HG03520 (cell line): ENCODE data around the gene EXO1.
"Not testable (repeated sequence)": the region's sequence is repeated elsewhere in the genome, so short reads cannot be mapped to it uniquely, and the experiment has no call there.

Experiments
- ATAC-seq: cut with Tn5 transposase; IDR thresholded peaks from one replicate; pipeline ENCODE4 v1.9.1; 2021; ENCODE audit warnings: mild to moderate bottlenecking, moderate library complexity; ENCODE audit not compliant: unreplicated experiment

The EXO1 gene

GRCh38 chr1:241847796-241848685 is at the start of gene EXO1:
Gene EXO1, plus strand, starts transcription at chr1:241848204. Its CDS starts 2,222 bp downstream, at chr1:241850426.
- peak; percentile 95 for ATAC-seq

DNA sequence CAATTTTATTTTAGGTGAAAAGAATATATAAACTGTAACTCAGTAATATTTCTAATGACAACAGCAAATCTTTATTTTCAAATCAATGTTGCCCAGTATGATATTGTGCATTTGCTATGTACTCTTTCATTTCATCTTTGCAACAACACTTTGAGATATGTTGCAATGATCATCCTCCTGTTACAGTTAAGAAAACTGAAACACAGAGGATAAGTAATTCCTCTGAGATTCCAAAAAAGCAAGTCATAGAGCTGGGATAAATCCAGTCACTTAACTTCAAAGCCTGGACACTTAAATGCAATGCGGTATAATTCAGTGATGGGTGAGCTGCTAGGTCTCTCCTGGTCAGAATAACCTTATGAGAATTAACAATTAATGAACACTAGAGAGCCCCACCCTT is 48.6 kb upstream of the EXO1 start:
- ATAC-seq, result no peak

GRCh38 chr1:241800640-241801039 is 47.4 kb upstream of the EXO1 start:
- no peak for ATAC-seq

GRCh38 chr1:241802863-241803262 is 45.1 kb upstream of the EXO1 start:
- ATAC-seq, result no peak

DNA sequence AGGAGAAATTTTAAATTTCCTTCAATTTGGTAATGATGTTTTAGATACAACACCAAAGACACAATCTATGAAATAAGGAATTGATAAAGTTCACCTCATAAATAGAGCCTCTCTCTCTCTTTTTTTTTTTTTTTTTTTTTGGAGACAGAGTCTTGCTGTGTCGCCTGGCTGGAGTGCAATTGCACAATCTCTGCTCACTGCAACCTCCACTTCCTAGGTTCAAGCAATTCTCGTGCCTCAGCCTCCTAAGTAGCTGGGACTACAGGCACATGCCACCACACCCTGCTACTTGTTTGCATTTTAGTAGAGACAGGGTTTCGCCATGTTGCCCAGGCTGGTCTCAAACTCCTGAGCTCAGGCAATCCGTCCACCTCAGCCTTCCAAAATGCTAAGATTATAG is 43.3 kb upstream of the EXO1 start:
- ATAC-seq, result not testable (repeated sequence)

DNA sequence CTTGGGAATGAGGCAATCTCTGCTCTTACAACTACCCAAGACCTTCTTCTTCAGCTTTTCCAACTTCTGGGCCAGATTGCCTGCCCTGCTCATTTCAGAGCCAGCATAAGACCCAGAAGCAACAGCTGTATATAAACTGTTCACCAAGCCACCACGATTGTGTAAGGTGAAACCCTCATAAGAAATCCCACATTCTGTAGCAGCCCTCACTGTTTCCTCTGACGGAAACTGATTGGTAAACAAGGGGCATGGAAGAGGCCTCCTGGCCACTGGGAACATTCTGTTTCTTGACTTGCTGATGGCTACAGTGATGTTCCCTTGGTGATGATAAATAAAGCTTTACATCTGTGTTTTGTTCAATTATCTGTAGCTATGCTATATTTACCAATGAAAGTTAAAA is 39.7 kb upstream of the EXO1 start:
- ATAC-seq, result no peak

DNA sequence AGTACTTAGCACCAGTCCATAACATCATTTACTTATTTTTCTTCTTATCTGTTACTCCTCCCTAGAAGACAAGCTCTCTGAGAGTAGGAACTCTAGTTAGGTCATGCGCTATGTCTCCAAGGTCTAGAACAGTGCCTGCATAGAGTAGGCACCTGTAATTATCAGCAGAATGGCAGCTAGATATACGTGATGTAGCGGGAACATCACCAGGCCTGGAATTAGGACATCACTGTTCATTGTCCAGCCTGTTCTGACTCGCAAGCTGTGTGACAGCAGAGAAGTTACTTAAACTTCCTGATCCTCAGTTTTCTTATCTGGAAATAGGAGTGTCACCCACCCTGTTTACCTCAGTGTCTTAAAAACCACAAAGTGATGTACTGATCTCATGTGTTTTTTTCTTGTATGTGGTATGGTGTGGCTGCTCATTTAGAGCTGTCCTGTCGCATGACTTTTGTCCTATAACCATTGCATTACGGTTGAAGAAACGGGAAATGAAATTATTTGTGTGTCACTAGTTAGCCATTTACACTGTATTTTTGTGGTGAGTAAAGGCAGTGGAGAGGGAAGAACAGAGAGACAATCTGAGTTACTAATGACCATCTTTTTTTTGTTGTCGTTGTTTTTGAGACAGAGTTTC is 37.1 kb upstream of the EXO1 start:
- ATAC-seq, result no peak

DNA sequence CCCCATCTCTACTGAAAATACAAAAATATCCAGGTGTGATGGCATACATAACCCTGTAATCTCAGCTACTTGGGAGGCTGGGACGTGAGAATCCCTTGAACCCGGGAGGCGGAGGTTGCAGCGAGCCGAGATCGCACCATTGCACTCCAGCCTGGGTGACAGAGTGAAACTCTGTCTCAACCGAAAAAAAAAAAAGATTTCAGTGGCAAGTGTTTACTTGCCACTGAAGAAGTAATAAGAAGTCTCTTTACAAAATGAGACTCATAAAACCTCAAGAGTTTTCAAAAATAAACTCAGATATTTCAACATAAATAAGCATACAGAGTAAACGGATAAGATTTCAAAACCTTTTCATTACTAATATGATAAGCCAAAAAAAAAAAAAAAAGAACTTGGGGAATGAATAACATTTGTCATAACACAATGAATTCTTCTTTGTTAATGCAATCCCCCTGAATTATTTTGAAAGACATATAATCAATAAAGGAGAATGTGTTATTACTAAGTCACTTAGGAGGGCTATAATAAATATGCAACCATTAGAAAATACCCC is 34.2 kb upstream of the EXO1 start:
- no peak for ATAC-seq

DNA sequence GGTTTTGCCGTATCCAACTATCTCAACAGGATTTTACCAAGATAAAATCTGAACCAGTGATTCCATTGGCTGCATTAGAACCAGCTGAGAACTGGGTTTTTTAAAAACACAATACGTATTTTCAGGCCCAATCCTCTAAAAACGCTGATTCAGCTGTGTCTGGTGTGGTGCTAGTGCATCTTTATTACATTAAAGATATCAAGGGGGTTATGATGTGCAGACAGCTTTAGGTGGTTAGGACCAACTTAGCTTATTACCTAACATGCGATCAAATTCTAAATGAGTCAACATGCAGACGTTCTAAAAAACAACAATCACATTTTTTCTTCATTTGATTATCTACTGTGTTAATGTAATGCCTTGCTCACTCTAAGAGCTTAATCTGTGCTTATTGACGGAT is 32.0 kb upstream of the EXO1 start:
- no peak for ATAC-seq

- no peak for ATAC-seq
Measured at GRCh38 chr1:241817331-241817792, 30.6 kb upstream of the EXO1 start.

- ATAC-seq, result no peak
Measured at GRCh38 chr1:241817956-241818612, 29.9 kb upstream of the EXO1 start.

- no peak for ATAC-seq
Measured at GRCh38 chr1:241819340-241819866, 28.6 kb upstream of the EXO1 start.

DNA sequence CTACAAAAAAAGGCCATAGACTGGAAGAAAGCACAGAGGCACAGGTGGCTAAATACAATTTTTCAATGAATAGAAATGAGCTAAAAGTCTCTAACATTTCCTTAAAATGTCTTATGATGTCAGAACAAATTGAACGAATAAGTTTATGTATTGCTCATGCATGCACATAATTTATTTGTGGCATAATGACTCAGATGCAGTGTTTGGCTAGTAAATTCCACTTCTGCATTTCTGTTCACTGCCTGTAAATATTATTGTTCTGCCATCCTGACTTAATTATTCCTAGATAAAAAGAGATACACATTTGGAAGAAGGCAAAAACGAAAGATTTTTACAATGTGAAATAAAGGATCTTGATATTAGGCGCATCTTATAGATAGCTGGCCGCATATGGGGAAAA is 26.6 kb upstream of the EXO1 start:
- ATAC-seq, result no peak

GRCh38 chr1:241822846-241823245 is 25.2 kb upstream of the EXO1 start:
- no peak for ATAC-seq

GRCh38 chr1:241823925-241824324 is 24.1 kb upstream of the EXO1 start:
- no peak for ATAC-seq

GRCh38 chr1:241825581-241825980 is 22.4 kb upstream of the EXO1 start:
- no peak for ATAC-seq

- not testable (repeated sequence) for ATAC-seq
Measured at GRCh38 chr1:241826613-241827012, 21.4 kb upstream of the EXO1 start.

DNA sequence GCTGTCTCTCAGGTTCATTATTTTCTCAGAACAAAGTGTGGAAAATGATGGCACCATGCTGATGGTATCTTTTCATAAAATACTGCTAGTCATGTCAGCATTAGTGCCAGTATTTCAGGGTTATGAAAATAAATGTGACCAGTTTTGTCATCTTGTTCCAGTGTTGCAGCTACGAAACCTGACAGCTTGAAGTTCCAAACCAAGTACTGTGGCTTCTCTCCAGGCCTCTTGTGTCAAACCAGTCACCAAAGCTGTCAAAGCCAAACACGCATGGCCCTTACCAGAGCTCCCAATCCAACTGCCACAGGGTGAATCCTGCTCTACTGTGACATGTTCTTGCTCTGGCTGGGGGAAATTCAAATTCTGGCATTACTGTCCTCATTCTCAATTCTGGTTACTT is 20.7 kb upstream of the EXO1 start:
- no peak for ATAC-seq

DNA sequence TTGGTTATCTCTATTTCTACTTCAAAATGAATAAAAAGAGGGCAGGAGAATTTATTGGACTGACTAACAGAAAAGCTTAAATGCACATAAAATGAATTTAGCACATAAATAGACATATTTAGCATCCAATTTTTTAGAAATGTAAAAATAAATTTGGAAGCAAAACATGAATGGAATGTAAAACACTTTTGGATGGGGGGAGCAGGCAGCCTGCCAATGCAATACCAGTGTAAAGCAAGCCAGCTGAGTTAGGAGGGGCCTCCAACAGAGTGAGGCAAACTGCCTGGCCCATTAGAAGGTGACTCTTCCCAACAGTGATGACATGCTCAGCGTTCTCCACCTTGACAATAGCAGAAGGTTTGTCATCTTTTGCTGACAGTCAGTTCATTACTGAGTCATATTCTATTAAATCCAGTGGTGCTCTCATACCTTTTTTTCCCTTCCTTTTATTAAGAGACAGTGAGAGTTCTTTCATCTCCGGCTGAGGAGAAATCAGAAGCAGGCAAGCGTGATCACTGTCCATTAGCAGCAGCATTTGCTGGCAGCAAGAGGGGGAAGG is 19.5 kb upstream of the EXO1 start:
- no peak for ATAC-seq

- no peak for ATAC-seq
Measured at GRCh38 chr1:241829468-241829867, 18.5 kb upstream of the EXO1 start.
